Left ventricle myocardium inferior (tissue), 1 donor: Measurements from ENCODE around the gene ARRDC1. TPM values are rescaled to one million over a fixed set of nuclear protein-coding genes. Genes with fewer than 3 reads are reported as not detected.

Source experiments
- DNase-seq: peaks from one replicate; pipeline ENCODE4 v3.0.0-alpha.2; 2020
- H3K27ac ChIP-seq: fragments of 200-600 bp; replicated peaks from 2 replicates; pipeline ENCODE4 v1.8.0; 2021
- H3K27me3 ChIP-seq: fragments of 200-600 bp; 2 replicates; pipeline ENCODE4 v1.8.0; 2021; ENCODE audit warnings: low read depth
- H3K36me3 ChIP-seq: fragments of 200-600 bp; 2 replicates; pipeline ENCODE4 v1.8.0; 2021
- H3K4me1 ChIP-seq: fragments of 200-600 bp; 2 replicates; pipeline ENCODE4 v1.8.0; 2021
- H3K4me3 ChIP-seq: fragments of 200-600 bp; 2 replicates; pipeline ENCODE4 v1.8.0; 2021; ENCODE audit warnings: mild to moderate bottlenecking, moderate library complexity
- H3K9me3 ChIP-seq: fragments of 200-600 bp; replicated peaks from 2 replicates; pipeline ENCODE4 v1.8.0; 2021
- CTCF ChIP-seq: fragments of 200-600 bp; IDR thresholded peaks from 2 replicates; pipeline ENCODE4 v1.8.0; 2021; ENCODE audit warnings: antibody characterized with exemption, mild to moderate bottlenecking, borderline replicate concordance
- intact Hi-C: fragments of 100-400 bp; cut with micrococcal nuclease; formaldehyde crosslinking; loops from one replicate; pipeline ENCODE4 v1.11.0; 2022
- total RNA-seq: library from RNA; stranded (reverse); fragmentation: NEBNext Ultra II Directional; extraction: Animal tissue kit (Norgen Biotek cat#: 25700); gene quantifications from one replicate; pipeline ENCODE4 v1.2.1, GENCODE V29; 2021
- donor health status: DM: no; HTN: yes; CAD: no; lungs with severe emphysema.

ARRDC1 gene
- total RNA-seq, 1 donor from 2014 or later: 16.2 TPM

DNA sequence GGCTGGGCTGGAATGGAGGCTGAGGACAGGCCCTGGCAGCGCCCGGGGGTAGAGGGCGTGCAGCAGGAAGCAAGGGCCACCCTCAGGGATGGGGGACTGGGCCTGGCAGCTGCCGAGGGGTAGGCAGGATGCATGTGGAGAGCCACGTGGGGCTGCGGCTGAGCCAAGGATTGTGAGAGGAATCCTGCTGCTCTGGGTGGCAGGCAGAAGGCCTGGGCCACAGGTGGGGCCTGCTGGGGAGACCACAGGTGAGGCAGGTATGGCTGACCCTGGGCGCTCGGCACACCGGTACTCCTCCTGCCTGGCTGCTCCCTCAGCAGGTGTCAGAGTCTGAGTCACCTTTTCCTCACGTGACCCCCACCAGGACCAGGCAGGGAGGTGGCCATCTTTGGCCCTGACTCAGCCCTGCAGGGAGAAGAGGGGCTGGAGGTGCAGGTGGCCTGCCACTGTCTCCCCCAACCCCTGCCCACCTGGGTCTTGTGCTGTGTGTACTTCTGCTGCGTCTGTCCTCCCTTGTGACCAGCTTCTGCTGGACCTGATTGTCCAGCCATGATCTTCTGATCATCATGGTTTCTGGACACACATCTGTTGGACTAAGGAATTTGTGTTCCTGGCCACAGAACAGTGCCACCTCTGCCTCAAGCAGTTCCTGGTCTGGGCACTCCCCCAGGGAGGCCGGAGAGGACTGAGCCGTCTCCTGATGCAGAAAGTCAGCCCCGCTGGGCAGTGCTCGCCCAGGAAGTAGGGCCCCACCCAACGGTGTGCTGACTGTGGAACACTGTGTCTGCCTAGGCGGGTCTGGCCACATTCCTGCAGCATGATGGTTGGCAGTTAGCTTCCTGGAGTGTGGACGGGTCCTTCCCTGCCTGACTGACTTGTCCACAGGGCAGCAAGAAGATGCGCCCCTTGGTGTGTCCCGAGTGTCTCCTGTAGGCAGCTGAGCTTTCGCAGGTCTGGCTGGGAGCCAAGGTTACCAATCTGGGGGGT, 6.4 kb downstream of the ARRDC1 start:
- peak overlapping the region; percentile 59 for H3K27ac ChIP-seq
- no peak overlapping the region for H3K4me3 ChIP-seq
- H3K36me3 ChIP-seq: peaks cover 37% of the 10 kb centered on the region
- no peaks in the 10 kb centered on the region for H3K27me3 ChIP-seq
- intact Hi-C loops: no loop called here
- DNase-seq: no peak
- no peak for TF ChIP-seq CTCF
- H3K9me3 ChIP-seq: no peaks in the 10 kb centered on the region
- peaks cover 46% of the 10 kb centered on the region for H3K4me1 ChIP-seq

GRCh38 chr9:137612741-137613142, 7.3 kb downstream of the ARRDC1 start:
- no peaks in the 10 kb centered on the region for H3K27me3 ChIP-seq
- H3K9me3 ChIP-seq: no peaks in the 10 kb centered on the region
- no peak overlapping the region for H3K4me3 ChIP-seq
- peak overlapping the region; percentile 59 for H3K27ac ChIP-seq
- peaks cover 37% of the 10 kb centered on the region for H3K36me3 ChIP-seq
- intact Hi-C loops: no loop called here
- H3K4me1 ChIP-seq: peaks cover 46% of the 10 kb centered on the region
- DNase-seq: no peak
- no peak for TF ChIP-seq CTCF

DNA sequence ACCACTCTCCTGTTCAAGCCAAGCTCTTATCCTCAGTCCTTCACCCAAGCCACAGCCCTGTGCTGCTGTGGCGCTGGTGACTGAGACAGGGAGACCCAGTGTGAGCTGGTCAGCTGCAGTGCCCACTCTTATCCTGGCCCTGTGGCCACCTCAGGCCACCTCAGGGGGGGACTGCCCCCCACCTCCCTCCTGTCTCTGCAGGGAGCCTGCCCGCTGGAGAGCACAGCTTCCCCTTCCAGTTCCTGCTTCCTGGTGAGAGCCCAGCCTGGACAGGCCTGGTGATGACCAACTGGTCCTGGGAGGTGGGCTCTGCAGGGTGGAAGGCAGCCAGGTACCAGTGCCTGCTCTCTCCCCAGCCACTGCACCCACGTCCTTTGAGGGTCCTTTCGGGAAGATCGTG, 7.8 kb downstream of the ARRDC1 start:
- Histone ChIP-seq H3K27ac (peak overlapping the region; percentile 59), H3K9me3 (no peaks in the 10 kb centered on the region), H3K36me3 (peaks cover 37% of the 10 kb centered on the region), H3K4me3 (no peak overlapping the region), H3K27me3 (no peaks in the 10 kb centered on the region), H3K4me1 (peaks cover 46% of the 10 kb centered on the region)
- no peak for TF ChIP-seq CTCF
- DNase-seq: no peak
- intact Hi-C loops: no loop called here

DNA sequence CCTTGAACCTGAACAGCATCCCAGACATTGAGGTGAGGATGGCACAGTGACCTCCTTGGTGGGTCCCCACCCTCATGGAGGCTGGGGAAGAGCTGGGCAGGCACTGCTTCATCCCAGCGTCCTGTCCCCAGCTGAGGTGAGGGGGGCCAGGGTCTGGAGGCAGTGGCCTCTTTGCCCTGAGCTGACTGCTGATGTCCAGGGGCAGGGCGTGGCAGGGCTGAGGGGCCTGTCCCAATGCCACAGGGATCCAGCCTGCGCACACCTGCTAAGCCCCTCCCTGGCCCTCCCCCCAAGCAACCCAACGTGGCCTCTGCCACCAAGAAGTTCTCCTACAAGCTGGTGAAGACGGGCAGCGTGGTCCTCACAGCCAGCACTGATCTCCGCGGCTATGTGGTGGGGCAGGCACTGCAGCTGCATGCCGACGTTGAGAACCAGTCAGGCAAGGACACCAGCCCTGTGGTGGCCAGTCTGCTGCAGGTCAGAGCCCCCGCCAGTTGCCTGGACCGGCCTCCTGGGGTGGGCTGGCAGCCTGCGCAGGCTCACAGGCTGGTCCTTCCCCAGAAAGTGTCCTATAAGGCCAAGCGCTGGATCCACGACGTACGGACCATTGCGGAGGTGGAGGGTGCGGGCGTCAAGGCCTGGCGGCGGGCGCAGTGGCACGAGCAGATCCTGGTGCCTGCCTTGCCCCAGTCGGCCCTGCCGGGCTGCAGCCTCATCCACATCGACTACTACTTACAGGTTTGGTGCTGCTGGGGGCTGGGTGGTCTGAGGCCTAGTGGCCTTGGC, 8.4 kb downstream of the ARRDC1 start:
- no peak overlapping the region for H3K4me3 ChIP-seq
- no peaks in the 10 kb centered on the region for H3K27me3 ChIP-seq
- H3K27ac ChIP-seq: no peak overlapping the region
- TF ChIP-seq CTCF: no peak
- no peak for DNase-seq
- intact Hi-C loops: no loop called here
- H3K4me1 ChIP-seq: peaks cover 42% of the 10 kb centered on the region
- H3K9me3 ChIP-seq: no peaks in the 10 kb centered on the region
- H3K36me3 ChIP-seq: peaks cover 32% of the 10 kb centered on the region

GRCh38 chr9:137614631-137615386, 9.3 kb downstream of the ARRDC1 start:
- H3K4me1 ChIP-seq: peaks cover 48% of the 10 kb centered on the region
- no peaks in the 10 kb centered on the region for H3K9me3 ChIP-seq
- TF ChIP-seq CTCF: no peak
- H3K27me3 ChIP-seq: no peaks in the 10 kb centered on the region
- H3K4me3 ChIP-seq: no peak overlapping the region
- DNase-seq: no peak
- H3K27ac ChIP-seq: no peak overlapping the region
- H3K36me3 ChIP-seq: peaks cover 32% of the 10 kb centered on the region
- intact Hi-C loops: no loop called here
